ENCODE data around the gene MARCHF6. TPM values are rescaled to one million over a fixed set of nuclear protein-coding genes. Genes with fewer than 3 reads are reported as not detected.
"Not testable (repeated sequence)": the region's sequence is repeated elsewhere in the genome, so short reads cannot be mapped to it uniquely, and the experiment has no call there.

MARCHF6 gene
- total RNA-seq, 1 donor, result 69.5 TPM

DNA sequence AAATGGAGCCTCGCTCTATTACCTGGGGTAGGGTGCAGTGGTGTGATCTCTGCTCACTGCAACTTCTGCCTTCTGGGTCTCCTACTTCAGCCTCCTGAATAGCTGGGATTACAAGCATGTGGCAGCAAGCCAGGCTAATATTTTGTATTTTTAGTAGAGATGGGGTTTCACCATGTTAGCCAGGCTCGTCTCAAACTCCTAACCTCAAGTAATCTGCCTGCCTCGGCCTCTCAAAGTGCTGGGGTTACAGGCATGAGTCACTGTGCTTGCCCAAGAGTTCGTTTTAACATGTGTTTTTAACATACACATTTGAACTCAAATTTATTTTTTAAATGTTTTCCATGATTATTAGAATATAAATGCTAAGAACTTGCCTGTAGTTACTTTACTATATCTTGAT is 34.2 kb downstream of the MARCHF6 start:
- peak; percentile 89 for DNase-seq (ENCODE audit: low read depth)
- no peak overlapping the region for H3K4me3 ChIP-seq (ENCODE audit: low read depth, low read length)
- TF ChIP-seq, protein P1, sequence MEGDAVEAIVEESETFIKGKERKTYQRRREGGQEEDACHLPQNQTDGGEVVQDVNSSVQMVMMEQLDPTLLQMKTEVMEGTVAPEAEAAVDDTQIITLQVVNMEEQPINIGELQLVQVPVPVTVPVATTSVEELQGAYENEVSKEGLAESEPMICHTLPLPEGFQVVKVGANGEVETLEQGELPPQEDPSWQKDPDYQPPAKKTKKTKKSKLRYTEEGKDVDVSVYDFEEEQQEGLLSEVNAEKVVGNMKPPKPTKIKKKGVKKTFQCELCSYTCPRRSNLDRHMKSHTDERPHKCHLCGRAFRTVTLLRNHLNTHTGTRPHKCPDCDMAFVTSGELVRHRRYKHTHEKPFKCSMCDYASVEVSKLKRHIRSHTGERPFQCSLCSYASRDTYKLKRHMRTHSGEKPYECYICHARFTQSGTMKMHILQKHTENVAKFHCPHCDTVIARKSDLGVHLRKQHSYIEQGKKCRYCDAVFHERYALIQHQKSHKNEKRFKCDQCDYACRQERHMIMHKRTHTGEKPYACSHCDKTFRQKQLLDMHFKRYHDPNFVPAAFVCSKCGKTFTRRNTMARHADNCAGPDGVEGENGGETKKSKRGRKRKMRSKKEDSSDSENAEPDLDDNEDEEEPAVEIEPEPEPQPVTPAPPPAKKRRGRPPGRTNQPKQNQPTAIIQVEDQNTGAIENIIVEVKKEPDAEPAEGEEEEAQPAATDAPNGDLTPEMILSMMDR (IDR thresholded peaks at IDR 0.05; ENCODE audit: insufficient read depth, low read depth, low read length), result no peak

DNA sequence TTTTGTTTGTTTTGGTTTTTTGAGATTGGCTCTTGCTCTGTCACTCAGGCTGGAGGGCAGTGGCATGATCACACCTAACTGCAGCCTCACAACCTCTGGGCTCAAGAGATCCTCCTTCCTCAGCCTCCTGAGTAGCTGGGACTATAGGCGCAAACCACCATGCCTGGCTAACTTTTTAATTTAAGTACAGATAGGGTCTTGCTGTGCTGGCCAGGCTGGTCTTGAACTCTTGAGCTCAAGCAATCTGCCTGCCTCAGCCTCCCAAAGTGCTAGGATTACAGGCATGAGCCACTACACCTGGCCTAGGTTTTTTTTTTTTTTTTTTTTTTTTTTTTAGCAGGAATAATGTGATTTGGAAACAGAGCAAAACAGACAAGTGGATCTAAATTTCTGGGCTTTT is 37.6 kb downstream of the MARCHF6 start:
- H3K4me3 ChIP-seq (ENCODE audit: low read depth, low read length), result no peak overlapping the region
- DNase-seq (ENCODE audit: low read depth), result no peak
- TF ChIP-seq, protein P1 (IDR thresholded peaks at IDR 0.05; ENCODE audit: insufficient read depth, low read depth, low read length), result no peak

DNA sequence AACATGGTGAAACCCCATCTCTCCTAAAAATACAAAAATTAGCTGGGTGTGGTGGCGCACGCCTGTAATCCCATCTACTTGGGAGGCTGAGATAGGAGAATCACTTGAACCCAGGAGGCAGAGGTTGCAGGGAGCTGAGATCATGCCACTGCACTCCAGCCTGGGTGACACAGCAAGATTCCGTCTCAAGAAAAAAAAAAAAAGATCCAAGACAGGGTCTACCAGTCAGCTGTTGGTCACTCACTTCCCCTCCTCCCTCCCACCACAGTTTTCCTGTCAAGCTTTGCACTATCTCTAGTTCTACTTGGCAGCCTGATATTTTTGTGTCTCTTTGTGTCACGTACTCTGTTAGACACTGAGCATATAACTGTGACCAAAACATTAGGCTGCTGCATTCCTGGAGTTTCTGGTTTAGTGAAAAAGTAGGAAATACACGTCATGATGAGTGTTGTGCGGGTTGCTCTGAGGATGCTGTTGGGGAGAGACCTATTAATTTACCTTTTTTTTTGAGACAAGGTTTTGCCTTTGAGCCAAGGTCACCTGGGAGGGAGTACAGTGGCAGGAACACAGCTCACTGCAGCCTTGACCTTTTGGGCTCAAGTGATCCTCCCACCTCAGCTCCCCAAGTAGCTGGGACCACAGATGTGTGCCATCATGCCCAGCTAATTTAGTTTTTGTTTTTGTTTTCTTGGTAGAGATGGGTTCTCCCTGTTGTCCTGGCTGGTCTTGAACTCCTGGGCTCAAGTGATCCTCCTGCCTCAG is 39.3 kb downstream of the MARCHF6 start:
- not testable (repeated sequence) for DNase-seq (ENCODE audit: low read depth); H3K4me3 ChIP-seq (ENCODE audit: low read depth, low read length)

DNA sequence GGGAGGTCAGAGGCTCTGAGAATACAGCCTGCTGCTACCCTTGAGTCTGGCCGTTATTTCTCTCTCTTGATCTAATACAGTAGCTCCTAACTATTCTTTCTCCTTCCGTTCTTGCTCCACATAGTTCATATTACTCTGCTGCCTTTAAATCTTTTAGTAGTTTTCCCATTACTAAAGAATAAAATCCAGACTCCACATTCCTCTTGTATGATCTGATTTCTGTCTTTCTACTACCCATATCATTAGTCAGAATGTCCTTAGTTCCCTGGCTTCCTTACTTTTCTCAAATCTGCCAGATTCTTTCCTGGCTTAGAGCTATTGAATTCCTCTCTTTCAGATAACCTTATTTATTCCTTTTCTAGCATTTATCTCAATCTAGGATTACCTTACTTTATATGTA is 40.0 kb downstream of the MARCHF6 start:
- peak; percentile 21 for DNase-seq (ENCODE audit: low read depth)
- TF ChIP-seq, protein P1 (IDR thresholded peaks at IDR 0.05; ENCODE audit: insufficient read depth, low read depth, low read length), result no peak
- H3K4me3 ChIP-seq (ENCODE audit: low read depth, low read length), result no peak overlapping the region

DNA sequence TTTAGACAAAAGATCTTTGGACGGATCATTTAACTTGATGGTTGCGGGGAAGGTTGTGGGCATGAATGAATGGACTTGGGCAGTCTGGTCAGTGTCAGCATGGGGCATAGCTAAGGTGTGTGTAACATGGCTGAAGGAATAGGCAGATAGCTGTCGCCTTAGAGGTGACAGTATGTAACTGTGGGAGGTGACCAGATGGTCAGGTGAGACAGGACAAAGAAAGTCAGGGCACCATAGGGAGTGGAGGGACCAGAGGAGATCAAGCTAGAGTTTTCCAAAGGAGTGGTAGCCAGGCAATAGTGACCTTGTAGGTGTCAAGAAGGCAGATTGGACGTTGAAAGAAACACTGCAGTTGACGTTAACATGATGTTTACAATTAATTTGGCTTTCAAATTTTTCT is 43.1 kb downstream of the MARCHF6 start:
- no peak for DNase-seq (ENCODE audit: low read depth)
- no peak overlapping the region for H3K4me3 ChIP-seq (ENCODE audit: low read depth, low read length)
- TF ChIP-seq, protein P1 (IDR thresholded peaks at IDR 0.05; ENCODE audit: insufficient read depth, low read depth, low read length), result no peak

DNA sequence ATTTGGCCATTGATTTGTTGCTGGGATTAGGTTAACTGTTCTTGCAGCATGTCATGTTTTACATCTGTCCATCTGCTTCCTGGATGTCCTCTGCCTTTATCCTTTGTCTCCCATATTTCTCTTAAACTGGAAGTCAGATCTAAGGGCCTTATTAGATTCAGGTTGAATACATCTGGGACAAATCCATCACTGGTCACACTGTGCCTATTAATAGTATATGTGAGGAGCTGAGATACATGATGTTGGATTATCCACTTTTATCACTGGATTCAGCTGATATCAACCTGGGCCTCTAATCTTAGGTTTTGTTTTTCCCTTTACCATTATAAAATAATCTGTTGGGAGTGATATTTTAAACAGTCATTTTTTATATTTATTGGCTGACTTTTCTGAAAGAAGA is 46.3 kb downstream of the MARCHF6 start:
- DNase-seq (ENCODE audit: low read depth), result no peak
- H3K4me3 ChIP-seq (ENCODE audit: low read depth, low read length), result no peak overlapping the region
- TF ChIP-seq, protein P1 (IDR thresholded peaks at IDR 0.05; ENCODE audit: insufficient read depth, low read depth, low read length), result no peak

DNA sequence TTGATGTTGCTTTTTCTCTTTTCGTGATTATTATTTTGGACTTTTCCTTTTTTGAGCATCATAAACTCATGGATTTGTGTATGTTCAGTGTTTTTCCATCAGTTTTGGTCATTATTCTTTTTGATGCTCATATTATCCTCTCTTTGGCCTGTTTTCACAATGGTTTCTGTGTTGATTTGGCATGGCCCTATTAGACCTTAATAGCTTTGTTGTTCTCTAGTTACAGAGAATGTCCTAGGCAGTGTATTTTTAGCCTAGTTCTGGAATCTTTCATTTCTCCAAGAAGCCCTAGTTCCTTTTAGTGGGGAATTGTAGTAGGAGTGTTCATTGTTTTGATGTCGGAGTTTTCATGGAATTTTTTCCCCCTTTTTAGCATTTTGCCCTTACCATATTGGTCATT is 46.9 kb downstream of the MARCHF6 start:
- DNase-seq (ENCODE audit: low read depth), result no peak
- TF ChIP-seq, protein P1 (IDR thresholded peaks at IDR 0.05; ENCODE audit: insufficient read depth, low read depth, low read length), result no peak

More for the DNA sequence above, 46.9 kb downstream of the MARCHF6 start:
- no peak overlapping the region for H3K4me3 ChIP-seq (ENCODE audit: low read depth, low read length)

All from fibroblast of villous mesenchyme (primary cell).